K562 (cell line): ENCODE data around the gene MGST3. TPM values are rescaled to one million over a fixed set of nuclear protein-coding genes. Genes with fewer than 3 reads are reported as not detected.

Experiments used
- ARHGAP35 ChIP-seq: fragments of 450-650 bp; IDR thresholded peaks from 2 replicates; pipeline ENCODE4 v1.6.1; 2018; ENCODE audit not compliant: partially characterized antibody
- CBX8 ChIP-seq: fragments of 200-600 bp; sonication (generic); IDR thresholded peaks from 2 replicates; pipeline ENCODE4 v1.6.1; 2012; ENCODE audit warnings: borderline replicate concordance, mixed run types, low read depth, mild to moderate bottlenecking, moderate library complexity, mixed read lengths, low read length, control low read depth, inconsistent platforms; ENCODE audit not compliant: poor library complexity, severe bottlenecking; ENCODE audit errors: extremely low read depth
- CREB1 ChIP-seq, 2 experiments: sonication (generic) in 1 of 2; formaldehyde crosslinking in 1 of 2; IDR thresholded peaks; 2 replicates each; pipeline versions ENCODE4 v1.6.1 to v1.8.0; 2012 to 2022; ENCODE audit warnings: inconsistent platforms in 1 of 2, mild to moderate bottlenecking in 1 of 2, missing genetic modification reagents in 1 of 2, moderate library complexity in 1 of 2
- CTCFL ChIP-seq: IDR thresholded peaks from 2 replicates; pipeline ENCODE4 v1.6.1; 2011; ENCODE audit warnings: borderline replicate concordance, low read depth, mild to moderate bottlenecking, moderate library complexity, low read length; ENCODE audit not compliant: insufficient read depth, poor library complexity, severe bottlenecking
- ELF2 ChIP-seq: fragments of 250-450 bp; sonication (Bioruptor Pico); IDR thresholded peaks from 2 replicates; pipeline ENCODE4 v1.5.0; 2021; ENCODE audit warnings: mild to moderate bottlenecking
- GABPA ChIP-seq: fragments of 200-800 bp; sonication (Bioruptor generic); conservative IDR thresholded peaks from 2 replicates; pipeline ENCODE4 v1.6.1; 2016; ENCODE audit warnings: low read depth, missing genetic modification characterization, missing compliant biosample characterization
- GATAD2B ChIP-seq: fragments of 450-650 bp; IDR thresholded peaks from 2 replicates; pipeline ENCODE4 v1.6.1; 2017; ENCODE audit warnings: mild to moderate bottlenecking, borderline replicate concordance
- HDAC2 ChIP-seq: fragments of 450-650 bp; IDR thresholded peaks from 2 replicates; pipeline ENCODE4 v1.6.1; 2016; ENCODE audit warnings: mild to moderate bottlenecking
- HINFP ChIP-seq: fragments of 450-650 bp; conservative IDR thresholded peaks from 2 replicates; pipeline ENCODE4 v1.6.1; 2016; ENCODE audit warnings: missing genetic modification characterization, low read depth, mild to moderate bottlenecking, control low read depth, missing compliant biosample characterization
- JUNB ChIP-seq: fragments of 450-650 bp; formaldehyde crosslinking; conservative IDR thresholded peaks from 2 replicates; pipeline ENCODE4 v1.4.0; 2020; ENCODE audit warnings: mild to moderate bottlenecking
- MEF2A ChIP-seq: IDR thresholded peaks from 2 replicates; pipeline ENCODE4 v1.6.1; 2011; ENCODE audit warnings: low read depth, mild to moderate bottlenecking, low read length, moderate library complexity; ENCODE audit not compliant: control insufficient read depth
- RFX7 ChIP-seq: fragments of 250-450 bp; sonication (Bioruptor Pico); IDR thresholded peaks from 2 replicates; pipeline ENCODE4 v1.5.1; 2021; ENCODE audit warnings: mild to moderate bottlenecking
- SMAD1 ChIP-seq: fragments of 150-350 bp; IDR thresholded peaks from 2 replicates; pipeline ENCODE4 v1.6.1; 2014; ENCODE audit warnings: low read length, low read depth; ENCODE audit not compliant: partially characterized antibody
- SMAD4 ChIP-seq: fragments of 250-450 bp; sonication (Bioruptor Pico); conservative IDR thresholded peaks from 2 replicates; pipeline ENCODE4 v1.8.0; 2021; ENCODE audit warnings: inconsistent platforms, mild to moderate bottlenecking, moderate library complexity
- TEAD2 ChIP-seq: fragments of 450-650 bp; IDR thresholded peaks from 2 replicates; pipeline ENCODE4 v1.6.1; 2016; ENCODE audit warnings: missing genetic modification characterization, control low read depth, missing compliant biosample characterization
- ZNF165 ChIP-seq: fragments of 250-450 bp; sonication (Bioruptor Pico); IDR thresholded peaks from 2 replicates; pipeline ENCODE4 v1.4.0; 2020; ENCODE audit warnings: borderline replicate concordance
- ZNF408 ChIP-seq: fragments of 250-450 bp; sonication (Bioruptor Pico); IDR thresholded peaks from 2 replicates; pipeline ENCODE4 v1.4.0; 2020; ENCODE audit warnings: low read depth, mild to moderate bottlenecking, moderate library complexity
- ZNF707 ChIP-seq: fragments of 250-450 bp; sonication (Bioruptor Pico); conservative IDR thresholded peaks from 2 replicates; pipeline ENCODE4 v1.8.0; 2022; ENCODE audit warnings: inconsistent platforms, mild to moderate bottlenecking, moderate library complexity
- ZNF766 ChIP-seq: fragments of 200-800 bp; sonication (Bioruptor generic); conservative IDR thresholded peaks from 2 replicates; pipeline ENCODE4 v1.6.1; 2016; ENCODE audit warnings: missing genetic modification characterization, missing compliant biosample characterization
- polyA plus RNA-seq, 8 experiments: library from polyadenylated mRNA; depleted of rRNA in 4 of 8; stranded (reverse) in 5 of 8; unstranded in 3 of 8; fragments of >200 nt; fragmentation: Nextera tagmentation in 2 of 8; fragmentation: Illumina TruSeq in 1 of 8; extraction: Ambion mirVana in 2 of 8; extraction: Trizol in 1 of 8; gene quantifications; 2 replicates each; pipeline versions ENCODE4 v1.2.1 to v1.2.3, GENCODE V29; 2011 to 2014; ENCODE audit warnings: inconsistent platforms in 1 of 8, missing spikeins in 1 of 8
- total RNA-seq, 7 experiments: library from RNA; depleted of rRNA in 6 of 7; stranded (reverse); fragments of >200 nt in 6 of 7; fragmentation: Illumina TruSeq in 2 of 7; extraction: Trizol in 2 of 7; gene quantifications; 2 replicates each; pipeline versions ENCODE4 v1.2.1 to v1.2.3, GENCODE V29; 2011 to 2021; ENCODE audit warnings: low replicate concordance in 1 of 7
- TF ChIP-seq, protein P1 (sequence below): sonication (generic); formaldehyde crosslinking; IDR thresholded peaks from 2 replicates; pipeline ENCODE4 v1.8.0; 2022; ENCODE audit warnings: mild to moderate bottlenecking, missing genetic modification reagents

Gene MGST3
- total and polyA plus RNA-seq, 9 of the 15 experiments (the other 6 are each of a cell fraction or from before 2014, with no cell fraction given) = 70.7 to 287 (median 105) TPM

DNA sequence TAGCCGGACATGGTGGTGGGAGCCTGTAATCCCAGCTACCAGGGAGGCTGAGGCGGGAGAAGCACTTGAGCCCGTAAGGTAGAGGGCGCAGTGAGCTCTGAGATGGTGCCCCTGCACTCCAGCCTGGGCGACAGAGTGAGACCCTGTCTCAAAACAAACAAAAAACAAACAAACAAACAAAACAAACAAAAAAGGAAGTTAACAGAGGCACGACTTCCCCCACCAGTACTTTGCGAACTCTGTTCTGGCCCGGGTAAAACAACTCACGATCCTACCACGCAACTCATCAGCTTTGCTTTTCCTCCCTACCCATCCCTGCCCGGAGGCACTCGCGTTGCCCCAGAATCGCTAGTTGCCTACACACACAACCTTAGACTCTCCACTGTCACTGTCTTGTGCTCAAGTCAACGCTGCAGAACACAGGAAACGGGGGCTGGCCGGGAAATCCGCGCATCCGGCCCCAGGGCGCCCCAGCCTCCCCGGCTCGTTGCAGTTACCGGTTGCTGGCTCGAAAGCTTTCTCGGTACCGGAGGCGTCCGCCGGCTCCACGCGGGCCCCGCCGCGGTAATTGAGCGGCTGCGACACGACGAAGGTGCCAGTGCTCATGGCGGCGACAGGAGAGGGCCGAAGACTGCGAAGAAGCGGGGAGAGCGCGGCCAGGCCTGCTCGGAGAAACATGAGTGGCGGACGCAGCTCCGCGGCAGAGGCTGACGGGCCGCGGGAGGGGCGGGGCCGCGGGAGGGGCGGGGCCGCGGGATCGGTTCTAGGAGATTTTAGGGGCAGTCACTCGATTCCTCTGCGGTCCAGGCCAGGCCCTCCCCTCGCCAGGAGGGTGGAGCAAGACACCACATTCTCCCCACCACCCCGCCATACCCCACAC lies 67.1 kb downstream of the MGST3 start, which contains the start of gene ALDH9A1 (continued):
- TF ChIP-seq, protein P1, sequence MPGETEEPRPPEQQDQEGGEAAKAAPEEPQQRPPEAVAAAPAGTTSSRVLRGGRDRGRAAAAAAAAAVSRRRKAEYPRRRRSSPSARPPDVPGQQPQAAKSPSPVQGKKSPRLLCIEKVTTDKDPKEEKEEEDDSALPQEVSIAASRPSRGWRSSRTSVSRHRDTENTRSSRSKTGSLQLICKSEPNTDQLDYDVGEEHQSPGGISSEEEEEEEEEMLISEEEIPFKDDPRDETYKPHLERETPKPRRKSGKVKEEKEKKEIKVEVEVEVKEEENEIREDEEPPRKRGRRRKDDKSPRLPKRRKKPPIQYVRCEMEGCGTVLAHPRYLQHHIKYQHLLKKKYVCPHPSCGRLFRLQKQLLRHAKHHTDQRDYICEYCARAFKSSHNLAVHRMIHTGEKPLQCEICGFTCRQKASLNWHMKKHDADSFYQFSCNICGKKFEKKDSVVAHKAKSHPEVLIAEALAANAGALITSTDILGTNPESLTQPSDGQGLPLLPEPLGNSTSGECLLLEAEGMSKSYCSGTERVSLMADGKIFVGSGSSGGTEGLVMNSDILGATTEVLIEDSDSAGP (CRISPR knock-in tag) = 0 out of 2 replicates have a peak, but pooled peaks have one; percentile 36
- 0 out of 2 replicates have a peak, but pooled peaks have one; percentile 26 for TF ChIP-seq HINFP (tag)
- peak; percentile 84; the same call in 1 of the 2 replicates for TF ChIP-seq HDAC2
- peak; percentile 40 for TF ChIP-seq ARHGAP35
- TF ChIP-seq ZNF707 (CRISPR knock-in tag) = no peak
- peak; percentile 57 for TF ChIP-seq CTCFL
- no peak for TF ChIP-seq JUNB (CRISPR knock-in tag)
- TF ChIP-seq SMAD1 = no peak
- TF ChIP-seq GATAD2B = no peak
- TF ChIP-seq CREB1 (IDR thresholded peaks at IDR 0.05) = no peak
- no peak; the same call in 1 of the 2 replicates for TF ChIP-seq CREB1 (CRISPR knock-in tag; IDR thresholded peaks at IDR 0.05)
- no peak for TF ChIP-seq MEF2A
- TF ChIP-seq ELF2 (CRISPR knock-in tag) = no peak
- no peak for TF ChIP-seq CBX8
- TF ChIP-seq GABPA (tag) = peak; percentile 85
- TF ChIP-seq ZNF766 (CRISPR knock-in tag) = no peak
- no peak for TF ChIP-seq RFX7 (CRISPR knock-in tag)
- no peak for TF ChIP-seq ZNF408 (CRISPR knock-in tag)
- peak; percentile 17; the same call in 1 of the 2 replicates for TF ChIP-seq SMAD4 (CRISPR knock-in tag)
- TF ChIP-seq TEAD2 (tag) = no peak
- TF ChIP-seq ZNF165 = no peak
